Osteoblast (primary cell): ENCODE data around the gene ZNF439. TPM values are rescaled to one million over a fixed set of nuclear protein-coding genes. Genes with fewer than 3 reads are reported as not detected.
"Not testable (repeated sequence)": the region's sequence is repeated elsewhere in the genome, so short reads cannot be mapped to it uniquely, and the experiment has no call there.

Experiments used
- DNase-seq: peaks from one replicate; pipeline ENCODE4 v3.0.0; 2011; ENCODE audit warnings: low spot score, mixed read lengths; ENCODE audit not compliant: insufficient read length; ENCODE audit errors: missing footprints
- H2AFZ ChIP-seq: 2 replicates; pipeline ENCODE4 v1.6.0; 2011; ENCODE audit warnings: mild to moderate bottlenecking, low read length
- H3K27ac ChIP-seq: 2 replicates; pipeline ENCODE4 v1.5.1; 2011; ENCODE audit warnings: mild to moderate bottlenecking, low read depth, low read length, moderate library complexity
- H3K27me3 ChIP-seq: 2 replicates; pipeline ENCODE4 v1.6.0; 2012; ENCODE audit warnings: mild to moderate bottlenecking, control low read depth, inconsistent platforms, low read length, moderate library complexity; ENCODE audit not compliant: insufficient read depth
- H3K36me3 ChIP-seq: 2 replicates; pipeline ENCODE4 v1.5.1; 2011; ENCODE audit warnings: mild to moderate bottlenecking, low read length, control low read depth, moderate library complexity; ENCODE audit not compliant: insufficient read depth
- H3K4me1 ChIP-seq: 2 replicates; pipeline ENCODE4 v1.5.1; 2011; ENCODE audit warnings: mild to moderate bottlenecking, low read length, control low read depth, moderate library complexity; ENCODE audit not compliant: insufficient read depth
- H3K4me2 ChIP-seq: 2 replicates; pipeline ENCODE4 v1.6.0; 2011; ENCODE audit warnings: mild to moderate bottlenecking, low read length; ENCODE audit not compliant: insufficient read depth
- H3K4me3 ChIP-seq: fragments of 200-600 bp; sonication (generic); 3 replicates; pipeline ENCODE4 v1.5.1; 2012; ENCODE audit warnings: mild to moderate bottlenecking, low read length, inconsistent platforms; ENCODE audit not compliant: insufficient read depth
- H3K79me2 ChIP-seq: 2 replicates; pipeline ENCODE4 v1.6.0; 2012; ENCODE audit warnings: mild to moderate bottlenecking, low read length, control low read depth, inconsistent platforms; ENCODE audit not compliant: insufficient read depth
- H3K9me3 ChIP-seq: 2 replicates; pipeline ENCODE4 v1.5.1; 2011; ENCODE audit warnings: low read depth, low read length, control low read depth
- H4K20me1 ChIP-seq: 2 replicates; pipeline ENCODE4 v1.6.0; 2012; ENCODE audit warnings: mild to moderate bottlenecking, low read length, control low read depth; ENCODE audit not compliant: insufficient read depth
- CTCF ChIP-seq: IDR thresholded peaks from 2 replicates; pipeline ENCODE4 v1.5.1; 2011; ENCODE audit warnings: mild to moderate bottlenecking, low read depth, low read length, moderate library complexity; ENCODE audit errors: extremely low read depth
- total RNA-seq: library from RNA; depleted of rRNA; stranded (reverse); fragments of >200 nt; gene quantifications from 2 replicates; pipeline ENCODE4 v1.2.3, GENCODE V29; 2012

ZNF439 gene
- total RNA-seq, 1 donor = 8.7 TPM

- TF ChIP-seq CTCF = no peak
- Histone ChIP-seq H3K36me3 (peaks cover 6% of the 10 kb centered on the region), H3K4me3 (no peak overlapping the region), H2AFZ (no peak overlapping the region), H3K9me3 (peaks cover 21% of the 10 kb centered on the region), H4K20me1 (no peaks in the 10 kb centered on the region), H3K27me3 (no peaks in the 10 kb centered on the region), H3K27ac (no peak overlapping the region), H3K4me1 (no peaks in the 10 kb centered on the region), H3K4me2 (no peak overlapping the region), H3K79me2 (no peaks in the 10 kb centered on the region)
- no peak for DNase-seq
Observed at GRCh38 chr19:11872624-11873023, 24.1 kb downstream of the ZNF439 start.

- DNase-seq = no peak
- no peak overlapping the region for H2AFZ ChIP-seq
- peaks cover 9% of the 10 kb centered on the region for H3K9me3 ChIP-seq
- no peaks in the 10 kb centered on the region for H3K4me1 ChIP-seq
- H3K4me2 ChIP-seq = no peak overlapping the region
- no peaks in the 10 kb centered on the region for H3K36me3 ChIP-seq
- no peaks in the 10 kb centered on the region for H4K20me1 ChIP-seq
- H3K4me3 ChIP-seq = no peak overlapping the region
- H3K79me2 ChIP-seq = no peaks in the 10 kb centered on the region
- no peak overlapping the region for H3K27ac ChIP-seq
- H3K27me3 ChIP-seq = no peaks in the 10 kb centered on the region
- TF ChIP-seq CTCF = no peak
Observed at GRCh38 chr19:11873762-11874161, 25.2 kb downstream of the ZNF439 start.

GRCh38 chr19:11879687-11880266, 31.3 kb downstream of the ZNF439 start:
- not testable (repeated sequence) for H3K4me3 ChIP-seq, H3K4me2 ChIP-seq, H2AFZ ChIP-seq, DNase-seq, H3K79me2 ChIP-seq, H3K27me3 ChIP-seq, H3K36me3 ChIP-seq, H3K27ac ChIP-seq, H4K20me1 ChIP-seq, H3K9me3 ChIP-seq, H3K4me1 ChIP-seq
- peak; percentile 33 for TF ChIP-seq CTCF

- H3K4me1 ChIP-seq = no peaks in the 10 kb centered on the region
- no peaks in the 10 kb centered on the region for H3K27me3 ChIP-seq
- H4K20me1 ChIP-seq = no peaks in the 10 kb centered on the region
- no peak for TF ChIP-seq CTCF
- H3K27ac ChIP-seq = no peak overlapping the region
- no peak overlapping the region for H2AFZ ChIP-seq
- no peaks in the 10 kb centered on the region for H3K9me3 ChIP-seq
- H3K4me2 ChIP-seq = no peak overlapping the region
- DNase-seq = no peak
- no peaks in the 10 kb centered on the region for H3K36me3 ChIP-seq
- no peak overlapping the region for H3K4me3 ChIP-seq
- H3K79me2 ChIP-seq = no peaks in the 10 kb centered on the region
Observed at GRCh38 chr19:11880598-11880997, 32.1 kb downstream of the ZNF439 start.
